WTC11 (cell line): Measurements from ENCODE around the gene ST8SIA1. TPM values are rescaled to one million over a fixed set of nuclear protein-coding genes. Genes with fewer than 3 reads are reported as not detected.

Experiments used
- ATAC-seq: fragments of 200-7000 bp; cut with Tn5 transposase; 2 replicates; pipeline ENCODE4 v1.10.0; 2021; ENCODE audit warnings: mild to moderate bottlenecking, moderate library complexity
- CTCF ChIA-PET: fragments of 300-600 bp; sonication (Branson Sonifier 250); formaldehyde crosslinking; loops from one replicate; lab custom pipeline; 2021; ENCODE audit warnings: antibody characterized with exemption; lab: Charles Lee
- POLR2A ChIA-PET: fragments of 350-600 bp; sonication (Branson Sonifier 250); formaldehyde crosslinking; loops from one replicate; lab custom pipeline; 2021; ENCODE audit warnings: antibody characterized with exemption; lab: Charles Lee
- DNase-seq: peaks from one replicate; pipeline ENCODE4 v3.0.0; 2021; ENCODE audit warnings: low spot score
- H3K27ac Mint-ChIP-seq: 2 replicates; pipeline ENCODE4 v1.8.0; 2021; ENCODE audit warnings: mixed read lengths
- H3K27me3 Mint-ChIP-seq: 2 replicates; pipeline ENCODE4 v1.8.0; 2021; ENCODE audit warnings: low read depth, mild to moderate bottlenecking, moderate library complexity, mixed read lengths
- H3K36me3 Mint-ChIP-seq: 2 replicates; pipeline ENCODE4 v1.8.0; 2021; ENCODE audit warnings: mixed read lengths
- H3K4me1 Mint-ChIP-seq: 2 replicates; pipeline ENCODE4 v1.8.0; 2022; ENCODE audit warnings: mixed read lengths
- H3K4me3 Mint-ChIP-seq: 2 replicates; pipeline ENCODE4 v1.8.0; 2021; ENCODE audit warnings: mild to moderate bottlenecking, moderate library complexity, mixed read lengths
- H3K9me3 Mint-ChIP-seq: 2 replicates; pipeline ENCODE4 v1.8.0; 2021; ENCODE audit warnings: mixed read lengths
- CTCF ChIP-seq: fragments of 200-600 bp; IDR thresholded peaks from 2 replicates; pipeline ENCODE4 v1.8.0; 2022; ENCODE audit warnings: antibody characterized with exemption
- GABPB1 ChIP-seq: sonication (generic); formaldehyde crosslinking; IDR thresholded peaks from 2 replicates; pipeline ENCODE4 v1.8.1; 2023; ENCODE audit warnings: mild to moderate bottlenecking, missing genetic modification reagents
- GTF2I ChIP-seq: fragments of 250-450 bp; sonication (Bioruptor Pico); conservative IDR thresholded peaks from 2 replicates; pipeline ENCODE4 v1.4.0; 2021; ENCODE audit warnings: mild to moderate bottlenecking
- HMGA2 ChIP-seq: fragments of 250-450 bp; sonication (Bioruptor Pico); IDR thresholded peaks from 2 replicates; pipeline ENCODE4 v1.4.0; 2021; ENCODE audit warnings: mild to moderate bottlenecking, moderate library complexity
- IRF1 ChIP-seq: sonication (generic); formaldehyde crosslinking; IDR thresholded peaks from 2 replicates; pipeline ENCODE4 v1.8.0; 2023; ENCODE audit warnings: missing genetic modification reagents
- IRF2 ChIP-seq: sonication (generic); formaldehyde crosslinking; IDR thresholded peaks from 2 replicates; pipeline ENCODE4 v1.8.0; 2022; ENCODE audit warnings: low read depth, missing genetic modification reagents, borderline replicate concordance
- NFATC4 ChIP-seq: fragments of 250-450 bp; sonication (Bioruptor Pico); IDR thresholded peaks from 2 replicates; pipeline ENCODE4 v1.9.0; 2021; ENCODE audit warnings: mild to moderate bottlenecking
- NR2C2 ChIP-seq: sonication (generic); formaldehyde crosslinking; IDR thresholded peaks from 2 replicates; pipeline ENCODE4 v1.8.0; 2022; ENCODE audit warnings: mild to moderate bottlenecking, missing genetic modification reagents
- PRDM15 ChIP-seq: sonication (generic); formaldehyde crosslinking; IDR thresholded peaks from 2 replicates; pipeline ENCODE4 v1.8.0; 2022; ENCODE audit warnings: missing genetic modification reagents
- PREB ChIP-seq: sonication (generic); formaldehyde crosslinking; IDR thresholded peaks from 2 replicates; pipeline ENCODE4 v1.8.1; 2022; ENCODE audit warnings: mild to moderate bottlenecking, missing genetic modification reagents, moderate library complexity, borderline replicate concordance
- SP1 ChIP-seq: sonication (generic); formaldehyde crosslinking; conservative IDR thresholded peaks from 2 replicates; pipeline ENCODE4 v1.8.1; 2022; ENCODE audit warnings: missing genetic modification reagents
- ZNF281 ChIP-seq: sonication (generic); formaldehyde crosslinking; IDR thresholded peaks from 2 replicates; pipeline ENCODE4 v1.8.0; 2023; ENCODE audit warnings: mild to moderate bottlenecking, missing genetic modification reagents
- ZNF317 ChIP-seq: sonication (generic); formaldehyde crosslinking; IDR thresholded peaks from 2 replicates; pipeline ENCODE4 v1.8.1; 2023; ENCODE audit warnings: low read depth, mild to moderate bottlenecking, moderate library complexity, missing genetic modification reagents, borderline replicate concordance
- ZNF416 ChIP-seq: fragments of 250-450 bp; sonication (Bioruptor Pico); IDR thresholded peaks from 2 replicates; pipeline ENCODE4 v1.9.0; 2021; ENCODE audit warnings: mild to moderate bottlenecking, inconsistent platforms
- ZSCAN18 ChIP-seq: fragments of 250-450 bp; sonication (Bioruptor Pico); IDR thresholded peaks from 2 replicates; pipeline ENCODE4 v2.1.2; 2022; ENCODE audit warnings: mild to moderate bottlenecking, moderate library complexity
- total RNA-seq: library from RNA; stranded (reverse); gene quantifications from 3 replicates; pipeline ENCODE4 v1.2.3, GENCODE V29; 2021
- TF ChIP-seq, protein P1 (sequence below): sonication (generic); formaldehyde crosslinking; IDR thresholded peaks from 2 replicates; pipeline ENCODE4 v1.8.1; 2022; ENCODE audit warnings: mild to moderate bottlenecking, moderate library complexity, missing genetic modification reagents
- TF ChIP-seq, protein P2 (sequence below): sonication (generic); formaldehyde crosslinking; IDR thresholded peaks from 2 replicates; pipeline ENCODE4 v1.8.0; 2023; ENCODE audit warnings: missing genetic modification reagents, mild to moderate bottlenecking, borderline replicate concordance
- TF ChIP-seq, protein P3 (sequence below): fragments of 250-450 bp; sonication (Bioruptor Pico); IDR thresholded peaks from 2 replicates; pipeline ENCODE4 v1.9.0; 2021; ENCODE audit warnings: mild to moderate bottlenecking

Gene ST8SIA1
- total RNA-seq, 1 experiment from 2014 or later: 2.3 TPM

DNA sequence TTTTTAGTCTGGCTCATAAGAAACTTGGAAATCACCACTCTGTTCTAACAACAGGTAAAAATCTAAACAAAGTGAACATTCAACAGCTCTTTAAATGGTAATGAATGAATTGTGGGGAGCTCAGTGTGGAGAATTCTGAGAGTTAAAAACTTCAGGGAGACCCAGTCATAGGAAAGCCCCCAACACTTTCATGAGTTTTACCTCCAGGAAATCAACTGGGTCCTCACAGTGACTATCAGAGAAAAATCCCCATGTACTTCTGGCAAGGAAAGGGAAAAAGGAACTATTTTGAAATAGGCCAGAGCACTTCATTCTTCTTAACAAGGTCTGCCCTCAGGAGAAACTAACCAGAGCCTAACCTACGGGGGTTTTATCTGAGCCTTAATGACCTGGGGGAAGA lies 153.8 kb downstream of the ST8SIA1 start:
- Mint-ChIP-seq H3K4me3 (no peak overlapping the region), H3K27me3 (no peaks in the 10 kb centered on the region), H3K4me1 (no peaks in the 10 kb centered on the region), H3K27ac (no peak overlapping the region), H3K36me3 (no peaks in the 10 kb centered on the region), H3K9me3 (peaks cover 11% of the 10 kb centered on the region)
- DNase-seq (no peak), ATAC-seq (no peak)
- POLR2A ChIA-PET: no interaction called here
- TF ChIP-seq NFATC4 (CRISPR knock-in tag): no peak
- no peak for TF ChIP-seq ZSCAN18 (CRISPR knock-in tag)
- TF ChIP-seq GABPB1 (CRISPR knock-in tag): no peak
- no peak for TF ChIP-seq NR2C2 (CRISPR knock-in tag)
- CTCF ChIA-PET: no interaction called here

DNA sequence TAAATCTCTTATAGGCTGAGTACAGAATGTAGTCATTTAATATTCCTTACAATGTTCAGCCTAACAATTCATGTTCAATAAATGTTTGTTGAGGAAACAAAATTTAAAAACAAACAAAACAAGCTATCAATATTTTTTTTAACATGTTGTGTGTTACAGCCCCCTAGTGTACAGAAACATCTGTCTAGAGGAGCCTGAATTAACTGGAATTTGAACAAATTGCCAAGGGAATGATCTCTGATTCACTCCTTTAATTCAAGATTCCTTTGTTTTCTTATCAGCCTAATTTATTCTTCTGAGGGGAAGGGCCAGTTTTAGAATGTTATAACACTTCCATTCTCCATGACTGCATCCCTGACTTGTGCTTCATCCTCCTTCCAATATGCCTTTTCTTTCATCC lies 161.3 kb downstream of the ST8SIA1 start:
- H3K36me3 Mint-ChIP-seq: no peaks in the 10 kb centered on the region
- ChIA-PET CTCF (interaction anchor here (1.0 kb wide), 1 partner anchor 72 kb away, joined by 4 read pairs; no protein-coding TSS in a partner anchor), POLR2A (no interaction called here)
- H3K27ac Mint-ChIP-seq: no peak overlapping the region
- no peak overlapping the region for H3K4me3 Mint-ChIP-seq
- peaks cover 4% of the 10 kb centered on the region for H3K9me3 Mint-ChIP-seq
- DNase-seq (no peak), ATAC-seq (no peak)
- no peaks in the 10 kb centered on the region for H3K4me1 Mint-ChIP-seq
- H3K27me3 Mint-ChIP-seq: no peaks in the 10 kb centered on the region
- no peak for TF ChIP-seq SP1 (CRISPR knock-in tag)
- TF ChIP-seq GTF2I: no peak
- TF ChIP-seq, protein P1, sequence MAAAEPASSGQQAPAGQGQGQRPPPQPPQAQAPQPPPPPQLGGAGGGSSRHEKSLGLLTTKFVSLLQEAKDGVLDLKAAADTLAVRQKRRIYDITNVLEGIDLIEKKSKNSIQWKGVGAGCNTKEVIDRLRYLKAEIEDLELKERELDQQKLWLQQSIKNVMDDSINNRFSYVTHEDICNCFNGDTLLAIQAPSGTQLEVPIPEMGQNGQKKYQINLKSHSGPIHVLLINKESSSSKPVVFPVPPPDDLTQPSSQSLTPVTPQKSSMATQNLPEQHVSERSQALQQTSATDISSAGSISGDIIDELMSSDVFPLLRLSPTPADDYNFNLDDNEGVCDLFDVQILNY (CRISPR knock-in tag): no peak
- TF ChIP-seq HMGA2 (CRISPR knock-in tag): no peak
- TF ChIP-seq CTCF: no peak
- TF ChIP-seq ZNF416 (CRISPR knock-in tag): no peak
- TF ChIP-seq IRF1 (CRISPR knock-in tag): no peak
- TF ChIP-seq ZNF281 (CRISPR knock-in tag): no peak
- no peak for TF ChIP-seq PRDM15 (CRISPR knock-in tag)
- TF ChIP-seq IRF2 (CRISPR knock-in tag): no peak
- no peak for TF ChIP-seq ZNF317 (CRISPR knock-in tag)
- TF ChIP-seq, protein P2, sequence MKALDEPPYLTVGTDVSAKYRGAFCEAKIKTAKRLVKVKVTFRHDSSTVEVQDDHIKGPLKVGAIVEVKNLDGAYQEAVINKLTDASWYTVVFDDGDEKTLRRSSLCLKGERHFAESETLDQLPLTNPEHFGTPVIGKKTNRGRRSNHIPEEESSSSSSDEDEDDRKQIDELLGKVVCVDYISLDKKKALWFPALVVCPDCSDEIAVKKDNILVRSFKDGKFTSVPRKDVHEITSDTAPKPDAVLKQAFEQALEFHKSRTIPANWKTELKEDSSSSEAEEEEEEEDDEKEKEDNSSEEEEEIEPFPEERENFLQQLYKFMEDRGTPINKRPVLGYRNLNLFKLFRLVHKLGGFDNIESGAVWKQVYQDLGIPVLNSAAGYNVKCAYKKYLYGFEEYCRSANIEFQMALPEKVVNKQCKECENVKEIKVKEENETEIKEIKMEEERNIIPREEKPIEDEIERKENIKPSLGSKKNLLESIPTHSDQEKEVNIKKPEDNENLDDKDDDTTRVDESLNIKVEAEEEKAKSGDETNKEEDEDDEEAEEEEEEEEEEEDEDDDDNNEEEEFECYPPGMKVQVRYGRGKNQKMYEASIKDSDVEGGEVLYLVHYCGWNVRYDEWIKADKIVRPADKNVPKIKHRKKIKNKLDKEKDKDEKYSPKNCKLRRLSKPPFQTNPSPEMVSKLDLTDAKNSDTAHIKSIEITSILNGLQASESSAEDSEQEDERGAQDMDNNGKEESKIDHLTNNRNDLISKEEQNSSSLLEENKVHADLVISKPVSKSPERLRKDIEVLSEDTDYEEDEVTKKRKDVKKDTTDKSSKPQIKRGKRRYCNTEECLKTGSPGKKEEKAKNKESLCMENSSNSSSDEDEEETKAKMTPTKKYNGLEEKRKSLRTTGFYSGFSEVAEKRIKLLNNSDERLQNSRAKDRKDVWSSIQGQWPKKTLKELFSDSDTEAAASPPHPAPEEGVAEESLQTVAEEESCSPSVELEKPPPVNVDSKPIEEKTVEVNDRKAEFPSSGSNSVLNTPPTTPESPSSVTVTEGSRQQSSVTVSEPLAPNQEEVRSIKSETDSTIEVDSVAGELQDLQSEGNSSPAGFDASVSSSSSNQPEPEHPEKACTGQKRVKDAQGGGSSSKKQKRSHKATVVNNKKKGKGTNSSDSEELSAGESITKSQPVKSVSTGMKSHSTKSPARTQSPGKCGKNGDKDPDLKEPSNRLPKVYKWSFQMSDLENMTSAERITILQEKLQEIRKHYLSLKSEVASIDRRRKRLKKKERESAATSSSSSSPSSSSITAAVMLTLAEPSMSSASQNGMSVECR (CRISPR knock-in tag): no peak
- TF ChIP-seq PREB (CRISPR knock-in tag): no peak
- TF ChIP-seq, protein P3, sequence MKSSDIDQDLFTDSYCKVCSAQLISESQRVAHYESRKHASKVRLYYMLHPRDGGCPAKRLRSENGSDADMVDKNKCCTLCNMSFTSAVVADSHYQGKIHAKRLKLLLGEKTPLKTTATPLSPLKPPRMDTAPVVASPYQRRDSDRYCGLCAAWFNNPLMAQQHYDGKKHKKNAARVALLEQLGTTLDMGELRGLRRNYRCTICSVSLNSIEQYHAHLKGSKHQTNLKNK (CRISPR knock-in tag): no peak
